K562 (cell line): Measurements from ENCODE around the gene RAB1B. TPM values are rescaled to one million over a fixed set of nuclear protein-coding genes. Genes with fewer than 3 reads are reported as not detected.

ENCODE experiments used
- ATF1 ChIP-seq, 2 experiments: fragments of 450-650 bp in 1 of 2; IDR thresholded peaks; 2 replicates each; pipeline ENCODE4 v1.6.1; 2016; ENCODE audit warnings: missing compliant biosample characterization in 1 of 2, missing genetic modification characterization in 1 of 2
- ATF3 ChIP-seq, 2 experiments: fragments of 450-650 bp in 1 of 2; sonication (generic) in 1 of 2; formaldehyde crosslinking in 1 of 2; IDR thresholded peaks in 1 of 2; conservative IDR thresholded peaks in 1 of 2; 2 replicates each; pipeline versions ENCODE4 v1.6.1 to v1.8.1; 2016 to 2023; ENCODE audit warnings: mild to moderate bottlenecking in 2 of 2, moderate library complexity in 2 of 2, inconsistent platforms in 1 of 2, missing genetic modification reagents in 1 of 2
- BHLHE40 ChIP-seq: IDR thresholded peaks from 2 replicates; pipeline ENCODE4 v1.6.1; 2011; ENCODE audit warnings: low read length, improper control_type of control experiment
- CBFA2T2 ChIP-seq: fragments of 450-650 bp; conservative IDR thresholded peaks from 2 replicates; pipeline ENCODE4 v1.6.1; 2017; ENCODE audit warnings: mild to moderate bottlenecking
- CC2D1A ChIP-seq: fragments of 450-650 bp; IDR thresholded peaks from 2 replicates; pipeline ENCODE4 v1.6.1; 2017; ENCODE audit warnings: mild to moderate bottlenecking
- CEBPB ChIP-seq: fragments of 450-650 bp; IDR thresholded peaks from 2 replicates; pipeline ENCODE4 v1.6.1; 2016; ENCODE audit warnings: missing genetic modification characterization, missing compliant biosample characterization
- CTCF ChIP-seq, 3 experiments: IDR thresholded peaks in 2 of 3; conservative IDR thresholded peaks in 1 of 3; 2 replicates each; pipeline ENCODE4 v1.5.1; 2011 to 2012; ENCODE audit warnings: low read length in 3 of 3, mild to moderate bottlenecking in 3 of 3, control low read depth in 2 of 3, improper control_type of control experiment in 1 of 3, inconsistent platforms in 1 of 3, low read depth in 1 of 3, mixed read lengths in 1 of 3, moderate library complexity in 1 of 3; ENCODE audit not compliant: insufficient read depth in 2 of 3
- EP300 ChIP-seq: IDR thresholded peaks from 2 replicates; pipeline ENCODE4 v1.6.1; 2012; ENCODE audit warnings: low read length, improper control_type of control experiment
- FOS ChIP-seq: IDR thresholded peaks from 3 replicates; pipeline ENCODE4 v1.6.1; 2011; ENCODE audit not compliant: insufficient read length; ENCODE audit errors: extremely low read depth
- MYNN ChIP-seq, 2 experiments: sonication (generic); formaldehyde crosslinking in 1 of 2; IDR thresholded peaks; 2 replicates each; pipeline versions ENCODE4 v1.5.0 to v1.6.1; 2016 to 2020; ENCODE audit warnings: antibody characterized with exemption in 1 of 2, missing genetic modification reagents in 1 of 2
- NR2C2 ChIP-seq, 2 experiments: fragments of 200-800 bp in 1 of 2; sonication (Bioruptor generic) in 1 of 2; sonication (generic) in 1 of 2; formaldehyde crosslinking in 1 of 2; IDR thresholded peaks; 2 replicates each; pipeline versions ENCODE4 v1.6.1 to v1.8.0; 2016 to 2022; ENCODE audit warnings: mild to moderate bottlenecking in 1 of 2, missing compliant biosample characterization in 1 of 2, missing genetic modification characterization in 1 of 2, missing genetic modification reagents in 1 of 2
- RCOR1 ChIP-seq, 2 experiments: IDR thresholded peaks; 2 replicates each; pipeline ENCODE4 v1.6.1; 2012; ENCODE audit warnings: low read depth in 2 of 2, low read length in 2 of 2, borderline replicate concordance in 1 of 2, improper control_type of control experiment in 1 of 2
- SNIP1 ChIP-seq: fragments of 450-650 bp; IDR thresholded peaks from 2 replicates; pipeline ENCODE4 v1.7.1; 2017; ENCODE audit warnings: low read depth, mild to moderate bottlenecking
- SP2 ChIP-seq: IDR thresholded peaks from 2 replicates; pipeline ENCODE4 v1.6.1; 2011; ENCODE audit warnings: mild to moderate bottlenecking, low read depth, low read length, moderate library complexity; ENCODE audit not compliant: poor library complexity, severe bottlenecking; ENCODE audit errors: extremely low read depth
- TBL1XR1 ChIP-seq, 2 experiments: IDR thresholded peaks; 2 replicates each; pipeline ENCODE4 v1.6.1; 2012; ENCODE audit warnings: improper control_type of control experiment in 2 of 2, low read length in 2 of 2, mild to moderate bottlenecking in 1 of 2
- TFAP4 ChIP-seq: sonication (generic); formaldehyde crosslinking; IDR thresholded peaks from 2 replicates; pipeline ENCODE4 v1.8.0; 2022; ENCODE audit warnings: missing genetic modification reagents, mild to moderate bottlenecking, moderate library complexity, borderline replicate concordance
- TFE3 ChIP-seq: fragments of 450-650 bp; formaldehyde crosslinking; IDR thresholded peaks from 2 replicates; pipeline ENCODE4 v1.4.0; 2020; ENCODE audit warnings: mild to moderate bottlenecking, mixed read lengths
- U2AF2 ChIP-seq: fragments of 200-400 bp; formaldehyde crosslinking; optimal IDR thresholded peaks from 2 replicates; pipeline ENCODE3; 2017; ENCODE audit warnings: low read depth, mild to moderate bottlenecking, low read length
- ZFP30 ChIP-seq: fragments of 250-450 bp; sonication (Bioruptor Pico); IDR thresholded peaks from 2 replicates; pipeline ENCODE4 v1.8.0; 2022; ENCODE audit warnings: moderate library complexity, mild to moderate bottlenecking, inconsistent platforms, borderline replicate concordance
- ZNF384 ChIP-seq: IDR thresholded peaks from 2 replicates; pipeline ENCODE4 v1.6.1; 2012; ENCODE audit warnings: low read depth, low read length, improper control_type of control experiment
- polyA plus RNA-seq, 8 experiments: library from polyadenylated mRNA; depleted of rRNA in 4 of 8; stranded (reverse) in 5 of 8; unstranded in 3 of 8; fragments of >200 nt; fragmentation: Nextera tagmentation in 2 of 8; fragmentation: Illumina TruSeq in 1 of 8; extraction: Ambion mirVana in 2 of 8; extraction: Trizol in 1 of 8; gene quantifications; 2 replicates each; pipeline versions ENCODE4 v1.2.1 to v1.2.3, GENCODE V29; 2011 to 2014; ENCODE audit warnings: inconsistent platforms in 1 of 8, missing spikeins in 1 of 8
- total RNA-seq, 7 experiments: library from RNA; depleted of rRNA in 6 of 7; stranded (reverse); fragments of >200 nt in 6 of 7; fragmentation: Illumina TruSeq in 2 of 7; extraction: Trizol in 2 of 7; gene quantifications; 2 replicates each; pipeline versions ENCODE4 v1.2.1 to v1.2.3, GENCODE V29; 2011 to 2021; ENCODE audit warnings: low replicate concordance in 1 of 7

The RAB1B gene
- total and polyA plus RNA-seq, 9 of the 15 experiments (the other 6 are each of a cell fraction or from before 2014, with no cell fraction given) = 5.6 to 146 (median 98.6) TPM

GRCh38 chr11:66222358-66223149 is 45.9 kb upstream of the RAB1B start (continued):
- TF ChIP-seq MYNN (IDR thresholded peaks at IDR 0.05) = peak; percentile 71; the same call in 1 of the 2 replicates
- TF ChIP-seq MYNN (CRISPR knock-in tag; IDR thresholded peaks at IDR 0.05) = no peak
- 0 out of 2 replicates have a peak, but pooled peaks have one; percentile 22 for TF ChIP-seq NR2C2 (CRISPR knock-in tag; IDR thresholded peaks at IDR 0.05)
- TF ChIP-seq NR2C2 (tag; IDR thresholded peaks at IDR 0.05) = no peak
- TF ChIP-seq FOS = no peak
- TF ChIP-seq BHLHE40 = peak; percentile 64; the same call in 1 of the 2 replicates
- TF ChIP-seq ATF1 (CRISPR knock-in tag; IDR thresholded peaks at IDR 0.05) = no peak
- peak; percentile 37 for TF ChIP-seq ATF1 (tag; IDR thresholded peaks at IDR 0.05)
- TF ChIP-seq RCOR1 (IDR thresholded peaks at IDR 0.05; ENCODE audit: borderline replicate concordance in 1 of 2, low read depth in 2 of 2, low read length in 2 of 2) = peak in 1 of 2 experiments; percentile 87; a peak in 2 of 4 replicates
- TF ChIP-seq CC2D1A = peak; percentile 80
- no peak for TF ChIP-seq U2AF2
- TF ChIP-seq EP300 = peak; percentile 43; the same call in 1 of the 2 replicates
- TF ChIP-seq CBFA2T2 = 0 out of 2 replicates have a peak, but pooled peaks have one; percentile 10
- TF ChIP-seq ZNF384 = 0 out of 2 replicates have a peak, but pooled peaks have one; percentile 27
- TF ChIP-seq TFAP4 = peak; percentile 70; the same call in 1 of the 2 replicates
- peak; percentile 61 for TF ChIP-seq ATF3 (IDR thresholded peaks at IDR 0.05)
- no peak; the same call in 1 of the 2 replicates for TF ChIP-seq ATF3 (CRISPR knock-in tag; conservative IDR thresholded peaks at IDR 0.05)
- TF ChIP-seq CEBPB = peak; percentile 74
- TF ChIP-seq SNIP1 = no peak
- TF ChIP-seq ZFP30 (CRISPR knock-in tag) = no peak
- no peak for TF ChIP-seq SP2
- TF ChIP-seq TFE3 (CRISPR knock-in tag) = peak; percentile 86
- TF ChIP-seq CTCF (IDR thresholded peaks at IDR 0.05 in 2 of 3, conservative IDR thresholded peaks at IDR 0.05 in 1 of 3; ENCODE audit: insufficient read depth in 2 of 3, low read depth in 1 of 3, low read length in 3 of 3) = peak; percentile 100
- TF ChIP-seq TBL1XR1 (IDR thresholded peaks at IDR 0.05; ENCODE audit: low read length in 2 of 2) = peak in 1 of 2 experiments; percentile 53; a peak in 1 of 4 replicates
